ENCODE results near the gene HCFC1R1.

The HCFC1R1 gene

DNA sequence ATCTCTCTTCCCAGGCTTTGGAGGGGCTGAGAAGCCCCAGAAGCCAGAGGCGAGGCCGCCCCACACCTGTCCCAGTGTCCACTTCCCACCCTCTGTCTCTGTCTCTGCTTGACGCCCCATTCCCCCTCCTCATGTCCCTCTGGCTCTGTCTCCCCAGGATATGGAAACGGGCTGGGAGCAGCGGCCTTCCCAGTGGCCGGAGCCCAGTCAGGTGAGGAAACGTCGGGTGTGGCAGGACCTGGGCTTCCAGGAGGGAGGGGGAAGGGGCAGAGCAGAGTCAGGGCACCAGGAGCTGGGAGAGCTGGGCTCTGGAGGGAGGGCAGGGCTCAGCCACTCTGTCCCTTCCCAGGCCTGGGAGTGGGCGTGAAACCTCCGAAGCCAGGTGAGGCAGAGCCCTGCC is 32.9 kb downstream of the HCFC1R1 start:
- no peaks in the 10 kb centered on the region for H3K9me3 ChIP-seq (replicated peaks; ENCODE audit: insufficient read depth, low read length)
- no peaks in the 10 kb centered on the region for H3K79me2 ChIP-seq (ENCODE audit: low read length)
- H3K4me3 ChIP-seq (ENCODE audit: low read length): no peak overlapping the region
- no peak for TF ChIP-seq EZH2 (optimal IDR thresholded peaks at IDR 0.05; ENCODE audit: low read depth, low read length)
- TF ChIP-seq, protein P1, sequence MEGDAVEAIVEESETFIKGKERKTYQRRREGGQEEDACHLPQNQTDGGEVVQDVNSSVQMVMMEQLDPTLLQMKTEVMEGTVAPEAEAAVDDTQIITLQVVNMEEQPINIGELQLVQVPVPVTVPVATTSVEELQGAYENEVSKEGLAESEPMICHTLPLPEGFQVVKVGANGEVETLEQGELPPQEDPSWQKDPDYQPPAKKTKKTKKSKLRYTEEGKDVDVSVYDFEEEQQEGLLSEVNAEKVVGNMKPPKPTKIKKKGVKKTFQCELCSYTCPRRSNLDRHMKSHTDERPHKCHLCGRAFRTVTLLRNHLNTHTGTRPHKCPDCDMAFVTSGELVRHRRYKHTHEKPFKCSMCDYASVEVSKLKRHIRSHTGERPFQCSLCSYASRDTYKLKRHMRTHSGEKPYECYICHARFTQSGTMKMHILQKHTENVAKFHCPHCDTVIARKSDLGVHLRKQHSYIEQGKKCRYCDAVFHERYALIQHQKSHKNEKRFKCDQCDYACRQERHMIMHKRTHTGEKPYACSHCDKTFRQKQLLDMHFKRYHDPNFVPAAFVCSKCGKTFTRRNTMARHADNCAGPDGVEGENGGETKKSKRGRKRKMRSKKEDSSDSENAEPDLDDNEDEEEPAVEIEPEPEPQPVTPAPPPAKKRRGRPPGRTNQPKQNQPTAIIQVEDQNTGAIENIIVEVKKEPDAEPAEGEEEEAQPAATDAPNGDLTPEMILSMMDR (IDR thresholded peaks at IDR 0.05; ENCODE audit: low read length): no peak
- no peak for TF ChIP-seq EZH2phosphoT487 (IDR thresholded peaks at IDR 0.05; ENCODE audit: low read length)
- H3K9ac ChIP-seq (ENCODE audit: low read length): no peak overlapping the region
- H3F3A ChIP-seq (ENCODE audit: insufficient read depth, low read length): no peaks in the 10 kb centered on the region
- peaks cover 100% of the 10 kb centered on the region for H3K27me3 ChIP-seq (replicated peaks; ENCODE audit: insufficient read depth, low read length)
- no peak overlapping the region for H3K4me2 ChIP-seq (ENCODE audit: low read depth, low read length)
- no peak for DNase-seq
- H3K36me3 ChIP-seq (replicated peaks; ENCODE audit: insufficient read depth, low read length): no peaks in the 10 kb centered on the region
- H2AFZ ChIP-seq (ENCODE audit: low read length): no peak overlapping the region
- no peaks in the 10 kb centered on the region for H3K9me2 ChIP-seq (replicated peaks; ENCODE audit: insufficient read depth, low read length)
- no peak overlapping the region for H3K27ac ChIP-seq (ENCODE audit: low read length)
- H3K4me1 ChIP-seq (ENCODE audit: low read length): no peaks in the 10 kb centered on the region
- H4K20me1 ChIP-seq (ENCODE audit: insufficient read depth, low read length): no peaks in the 10 kb centered on the region

GRCh38 chr16:2988590-2989099 is 35.1 kb downstream of the HCFC1R1 start:
- H4K20me1 ChIP-seq (ENCODE audit: insufficient read depth, low read length): no peaks in the 10 kb centered on the region
- H3K9me3 ChIP-seq (replicated peaks; ENCODE audit: insufficient read depth, low read length): no peaks in the 10 kb centered on the region
- H3K4me1 ChIP-seq (ENCODE audit: low read length): peaks cover 5% of the 10 kb centered on the region; the same call in 1 of the 2 replicates
- peaks cover 98% of the 10 kb centered on the region for H3K27me3 ChIP-seq (replicated peaks; ENCODE audit: insufficient read depth, low read length)
- no peak overlapping the region for H3K4me3 ChIP-seq (ENCODE audit: low read length)
- H3K4me2 ChIP-seq (ENCODE audit: low read depth, low read length): no peak overlapping the region
- no peak overlapping the region for H3K9ac ChIP-seq (ENCODE audit: low read length)
- no peaks in the 10 kb centered on the region for H3K36me3 ChIP-seq (replicated peaks; ENCODE audit: insufficient read depth, low read length)
- H3F3A ChIP-seq (ENCODE audit: insufficient read depth, low read length): no peaks in the 10 kb centered on the region
- no peaks in the 10 kb centered on the region for H3K79me2 ChIP-seq (ENCODE audit: low read length)
- H3K27ac ChIP-seq (ENCODE audit: low read length): no peak overlapping the region
- no peak for DNase-seq
- no peak overlapping the region for H2AFZ ChIP-seq (ENCODE audit: low read length)
- no peaks in the 10 kb centered on the region for H3K9me2 ChIP-seq (replicated peaks; ENCODE audit: insufficient read depth, low read length)
- TF ChIP-seq EZH2phosphoT487 (IDR thresholded peaks at IDR 0.05; ENCODE audit: low read length) (no peak), EZH2 (optimal IDR thresholded peaks at IDR 0.05; ENCODE audit: low read depth, low read length) (no peak)
- TF ChIP-seq, protein P1 (IDR thresholded peaks at IDR 0.05; ENCODE audit: low read length): no peak

- Histone ChIP-seq H2AFZ (ENCODE audit: low read length) (no peak overlapping the region), H3F3A (ENCODE audit: insufficient read depth, low read length) (0 out of 2 replicates have a peak, but pooled peaks cover 2% of the 10 kb centered on the region), H3K9ac (ENCODE audit: low read length) (no peak overlapping the region), H3K9me2 (replicated peaks; ENCODE audit: insufficient read depth, low read length) (no peaks in the 10 kb centered on the region), H3K4me2 (ENCODE audit: low read depth, low read length) (no peak overlapping the region), H3K27me3 (replicated peaks; ENCODE audit: insufficient read depth, low read length) (peaks cover 90% of the 10 kb centered on the region), H3K4me1 (ENCODE audit: low read length) (peaks cover 5% of the 10 kb centered on the region; the same call in 1 of the 2 replicates), H4K20me1 (ENCODE audit: insufficient read depth, low read length) (no peaks in the 10 kb centered on the region), H3K36me3 (replicated peaks; ENCODE audit: insufficient read depth, low read length) (no peaks in the 10 kb centered on the region), H3K4me3 (ENCODE audit: low read length) (no peak overlapping the region), H3K79me2 (ENCODE audit: low read length) (no peaks in the 10 kb centered on the region), H3K9me3 (replicated peaks; ENCODE audit: insufficient read depth, low read length) (no peaks in the 10 kb centered on the region), H3K27ac (ENCODE audit: low read length) (no peak overlapping the region)
- TF ChIP-seq EZH2 (optimal IDR thresholded peaks at IDR 0.05; ENCODE audit: low read depth, low read length): no peak
- TF ChIP-seq, protein P1 (IDR thresholded peaks at IDR 0.05; ENCODE audit: low read length): no peak
- no peak for TF ChIP-seq EZH2phosphoT487 (IDR thresholded peaks at IDR 0.05; ENCODE audit: low read length)
- no peak for DNase-seq
Measured at GRCh38 chr16:2987833-2988232, 35.9 kb downstream of the HCFC1R1 start.
